Lung (tissue), 12 donors: ENCODE measurements around the gene ROBO1. TPM values are rescaled to one million over a fixed set of nuclear protein-coding genes. Genes with fewer than 3 reads are reported as not detected.

Source experiments
- ATAC-seq: fragments of 200-7000 bp; cut with Tn5 transposase; one replicate; pipeline ENCODE4 v1.9.1; 2020; ENCODE audit warnings: moderate number of reproducible peaks; ENCODE audit not compliant: insufficient read depth, low FRiP score
- DNase-seq, 3 donors: peaks; one replicate each; pipeline ENCODE4 v3.0.0-alpha.2; 2013 to 2017
- H3K27ac ChIP-seq, 2 donors: one replicate each; pipeline ENCODE4 v1.5.1; 2013; ENCODE audit warnings: mild to moderate bottlenecking in 2 of 2, moderate library complexity in 2 of 2, control low read depth in 1 of 2, inconsistent platforms in 1 of 2, low read depth in 1 of 2, low read length in 1 of 2
- H3K27me3 ChIP-seq, 3 donors: one replicate each; pipeline ENCODE4 v1.5.1; 2013; ENCODE audit warnings: low read length in 2 of 3; ENCODE audit not compliant: control insufficient read depth in 3 of 3, insufficient read depth in 3 of 3
- H3K36me3 ChIP-seq, 4 donors: one replicate each; pipeline ENCODE4 v1.5.1; 2013; ENCODE audit warnings: low read length in 4 of 4, mild to moderate bottlenecking in 1 of 4, moderate library complexity in 1 of 4; ENCODE audit not compliant: control insufficient read depth in 4 of 4, insufficient read depth in 4 of 4
- H3K4me1 ChIP-seq, 5 donors: one replicate each; pipeline ENCODE4 v1.5.1; 2013; ENCODE audit warnings: low read length in 5 of 5, mild to moderate bottlenecking in 2 of 5, moderate library complexity in 1 of 5; ENCODE audit not compliant: control insufficient read depth in 5 of 5, insufficient read depth in 5 of 5
- H3K4me3 ChIP-seq: one replicate; pipeline ENCODE4 v1.5.1; 2013; ENCODE audit warnings: mild to moderate bottlenecking, control low read depth, moderate library complexity
- H3K9ac ChIP-seq, 2 donors: one replicate each; pipeline ENCODE4 v1.5.1; 2013; ENCODE audit warnings: low read length in 2 of 2, control low read depth in 1 of 2; ENCODE audit not compliant: insufficient read depth in 1 of 2
- H3K9me3 ChIP-seq, 4 donors: one replicate each; pipeline ENCODE4 v1.5.1; 2013; ENCODE audit warnings: low read length in 3 of 4, mild to moderate bottlenecking in 1 of 4, moderate library complexity in 1 of 4; ENCODE audit not compliant: control insufficient read depth in 4 of 4, insufficient read depth in 3 of 4
- WGBS, 2 donors: extraction: QIAGEN DNeasy Blood & Tissue Kit; methylation state at CpG; one replicate each; pipeline ENCODE4 v1.1.7; 2013; 5-methylcytosine and 5-hydroxymethylcytosine counted together
- polyA plus RNA-seq, 2 donors: library from polyadenylated mRNA; stranded (reverse); fragments of 200-250 nt; gene quantifications; one replicate each; pipeline ENCODE4 v1.2.1, GENCODE V29; 2013
- total RNA-seq, 2 donors: library from RNA; depleted of rRNA in 1 of 2; stranded (reverse); fragments of >200 nt in 1 of 2; gene quantifications; one replicate each; pipeline ENCODE4 v1.2.1, GENCODE V29; 2014 to 2021
- TF ChIP-seq, protein P1 (sequence below): IDR thresholded peaks from 2 replicates; pipeline ENCODE4 v1.5.1; 2012; ENCODE audit warnings: mild to moderate bottlenecking; ENCODE audit errors: control extremely low read depth, extremely low read depth
- donor health status: control.
- donor health status: control.
- donor health status: Bipolar disorder and iron deficiency.
- donor health status: healthy.
- donor health status: DM: yes; HTN: yes; CAD: no.

Gene ROBO1
- total and polyA plus RNA-seq, 4 donors, result 2.6 to 72.6 (median 15.7) TPM

DNA sequence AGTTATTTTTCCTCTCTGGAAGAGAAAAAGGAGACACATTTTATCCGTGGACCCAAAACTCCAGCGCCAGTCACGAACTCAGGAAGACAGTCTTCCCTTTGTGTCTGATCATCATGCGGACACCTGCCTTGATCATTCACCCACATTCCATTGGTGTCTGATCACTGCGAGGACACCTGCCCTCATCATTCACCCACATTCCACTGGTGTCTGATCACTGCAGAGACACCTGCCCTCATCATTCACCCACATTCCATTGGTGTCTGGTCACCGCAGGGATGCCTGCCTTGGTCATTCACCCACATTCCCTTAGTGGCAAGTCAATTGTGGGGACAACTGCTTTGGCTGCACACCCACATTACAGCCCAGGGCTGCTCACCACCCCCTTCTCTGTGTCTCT is 148.9 kb downstream of the ROBO1 start:
- 78 to 88% methylated on average over 6 of the region's 6 CpGs for WGBS, 2 donors
- Histone ChIP-seq H3K27me3 (no peaks in the 10 kb centered on the region), H3K4me1 (no peaks in the 10 kb centered on the region), H3K36me3 (no peaks in the 10 kb centered on the region), H3K9ac (no peak overlapping the region), H3K27ac (no peak overlapping the region), H3K4me3 (no peak overlapping the region), H3K9me3 (peaks cover 0 to 25% (median 11%) of the 10 kb centered on the region in 4 donors)
- TF ChIP-seq, protein P1, sequence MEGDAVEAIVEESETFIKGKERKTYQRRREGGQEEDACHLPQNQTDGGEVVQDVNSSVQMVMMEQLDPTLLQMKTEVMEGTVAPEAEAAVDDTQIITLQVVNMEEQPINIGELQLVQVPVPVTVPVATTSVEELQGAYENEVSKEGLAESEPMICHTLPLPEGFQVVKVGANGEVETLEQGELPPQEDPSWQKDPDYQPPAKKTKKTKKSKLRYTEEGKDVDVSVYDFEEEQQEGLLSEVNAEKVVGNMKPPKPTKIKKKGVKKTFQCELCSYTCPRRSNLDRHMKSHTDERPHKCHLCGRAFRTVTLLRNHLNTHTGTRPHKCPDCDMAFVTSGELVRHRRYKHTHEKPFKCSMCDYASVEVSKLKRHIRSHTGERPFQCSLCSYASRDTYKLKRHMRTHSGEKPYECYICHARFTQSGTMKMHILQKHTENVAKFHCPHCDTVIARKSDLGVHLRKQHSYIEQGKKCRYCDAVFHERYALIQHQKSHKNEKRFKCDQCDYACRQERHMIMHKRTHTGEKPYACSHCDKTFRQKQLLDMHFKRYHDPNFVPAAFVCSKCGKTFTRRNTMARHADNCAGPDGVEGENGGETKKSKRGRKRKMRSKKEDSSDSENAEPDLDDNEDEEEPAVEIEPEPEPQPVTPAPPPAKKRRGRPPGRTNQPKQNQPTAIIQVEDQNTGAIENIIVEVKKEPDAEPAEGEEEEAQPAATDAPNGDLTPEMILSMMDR, result no peak
- DNase-seq (no peak), ATAC-seq (no peak)

GRCh38 chr3:79606414-79606813 is 161.4 kb downstream of the ROBO1 start:
- Histone ChIP-seq H3K27ac (no peak overlapping the region), H3K9me3 (no peaks in the 10 kb centered on the region), H3K27me3 (no peaks in the 10 kb centered on the region), H3K36me3 (no peaks in the 10 kb centered on the region), H3K4me3 (no peak overlapping the region), H3K4me1 (no peaks in the 10 kb centered on the region), H3K9ac (no peak overlapping the region)
- ATAC-seq (no peak), DNase-seq (no peak)
- 75 to 78% methylated on average over 1 of the region's 1 CpG for WGBS, 2 donors
- TF ChIP-seq, protein P1, result no peak

- ATAC-seq (no peak), DNase-seq (peak in 1 of 3 donors; percentile 15)
- TF ChIP-seq, protein P1, result no peak
- Histone ChIP-seq H3K27me3 (no peaks in the 10 kb centered on the region), H3K27ac (no peak overlapping the region), H3K9ac (no peak overlapping the region), H3K4me3 (no peak overlapping the region), H3K36me3 (no peaks in the 10 kb centered on the region), H3K9me3 (no peaks in the 10 kb centered on the region), H3K4me1 (peaks cover 0 to 5% (median 0%) of the 10 kb centered on the region in 5 donors)
- WGBS, 2 donors, result 39 to 41% methylated on average over 2 of the region's 2 CpGs
These were observed 163.1 kb downstream of the ROBO1 start for GRCh38 chr3:79604681-79605080.

DNA sequence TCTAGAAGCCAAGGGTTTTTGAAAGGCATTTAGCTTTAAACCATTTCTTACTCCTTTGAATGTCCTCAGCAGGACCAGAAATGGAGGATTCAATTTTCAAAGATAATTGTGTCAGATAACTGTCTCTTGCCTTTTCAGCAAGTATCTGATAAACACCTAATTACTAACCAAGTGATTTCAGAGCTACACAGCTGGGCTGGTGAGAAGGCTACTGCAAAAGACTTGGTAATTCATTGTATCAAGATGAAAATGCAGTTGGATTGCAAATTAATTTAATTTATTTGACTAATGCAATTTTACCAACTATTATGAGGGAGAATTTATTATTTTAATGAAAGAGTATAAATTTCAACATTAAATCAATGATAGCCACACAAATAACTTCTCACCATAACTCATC is 165.4 kb downstream of the ROBO1 start:
- TF ChIP-seq, protein P1, result no peak
- Histone ChIP-seq H3K36me3 (no peaks in the 10 kb centered on the region), H3K27ac (no peak overlapping the region), H3K9ac (no peak overlapping the region), H3K4me1 (peaks cover 0 to 11% (median 0%) of the 10 kb centered on the region in 5 donors), H3K4me3 (no peak overlapping the region), H3K27me3 (no peaks in the 10 kb centered on the region), H3K9me3 (no peaks in the 10 kb centered on the region)
- ATAC-seq, result no peak
- no peak for DNase-seq
